Putamen (tissue), 1 donor: Measurements from ENCODE around the gene HDLBP.
"Not testable (repeated sequence)": the region's sequence is repeated elsewhere in the genome, so short reads cannot be mapped to it uniquely, and the experiment has no call there.

ENCODE experiments used
- DNase-seq: peaks from one replicate; pipeline ENCODE4 v3.0.0-alpha.2; 2016; ENCODE audit warnings: low spot score

Gene HDLBP

DNA sequence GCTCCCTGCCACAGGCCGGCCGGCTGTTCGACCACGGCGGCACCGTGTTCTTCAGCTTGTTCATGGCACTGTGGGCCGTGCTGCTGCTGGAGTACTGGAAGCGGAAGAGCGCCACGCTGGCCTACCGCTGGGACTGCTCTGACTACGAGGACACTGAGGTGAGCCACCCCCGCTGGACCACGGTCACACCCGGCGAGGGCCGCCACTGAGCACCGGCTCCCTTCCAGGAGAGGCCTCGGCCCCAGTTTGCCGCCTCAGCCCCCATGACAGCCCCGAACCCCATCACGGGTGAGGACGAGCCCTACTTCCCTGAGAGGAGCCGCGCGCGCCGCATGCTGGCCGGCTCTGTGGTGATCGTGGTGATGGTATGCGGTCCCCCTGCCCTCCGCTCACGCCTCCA is 106.2 kb downstream of the HDLBP start:
- no peak for DNase-seq

DNA sequence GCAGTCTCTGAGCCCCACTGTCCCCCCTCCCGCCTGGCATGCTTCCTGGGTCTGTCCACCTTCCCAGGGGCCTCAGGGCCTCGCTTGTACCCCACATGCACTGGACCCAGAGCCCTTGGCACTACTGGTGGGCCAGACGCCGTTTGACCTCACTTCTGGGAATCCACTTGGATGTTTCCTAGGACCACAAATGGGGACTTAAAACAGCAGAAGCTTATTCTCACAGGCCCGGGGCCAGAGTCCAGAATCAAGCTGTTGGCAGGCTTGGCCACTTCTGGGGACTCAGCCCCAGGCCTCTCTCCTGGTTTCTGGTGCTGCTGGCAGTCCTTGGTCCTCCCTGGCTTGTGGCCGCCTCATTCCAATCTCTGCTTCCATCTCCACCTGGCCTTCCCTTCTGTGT is 107.4 kb downstream of the HDLBP start:
- DNase-seq = no peak

DNA sequence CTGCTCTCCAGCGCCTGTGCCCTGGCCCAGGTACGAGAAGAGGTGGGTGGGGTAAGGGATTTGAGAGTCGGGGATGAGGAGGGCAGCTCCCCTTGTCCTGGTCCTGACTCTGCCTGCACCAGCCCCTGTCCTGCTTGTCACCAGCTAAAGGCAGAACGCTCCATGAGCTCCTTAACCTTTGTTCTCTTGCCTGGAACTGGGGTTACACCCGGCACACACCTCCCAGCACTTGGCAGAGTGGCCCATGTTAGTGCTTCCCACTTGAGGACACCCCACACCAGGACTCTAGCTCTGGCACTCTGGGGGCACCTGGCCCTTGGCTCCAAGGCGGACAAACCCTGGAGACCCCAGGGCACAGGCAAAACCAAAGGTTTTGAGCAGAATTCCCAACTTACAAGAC is 107.8 kb downstream of the HDLBP start:
- DNase-seq = no peak

DNA sequence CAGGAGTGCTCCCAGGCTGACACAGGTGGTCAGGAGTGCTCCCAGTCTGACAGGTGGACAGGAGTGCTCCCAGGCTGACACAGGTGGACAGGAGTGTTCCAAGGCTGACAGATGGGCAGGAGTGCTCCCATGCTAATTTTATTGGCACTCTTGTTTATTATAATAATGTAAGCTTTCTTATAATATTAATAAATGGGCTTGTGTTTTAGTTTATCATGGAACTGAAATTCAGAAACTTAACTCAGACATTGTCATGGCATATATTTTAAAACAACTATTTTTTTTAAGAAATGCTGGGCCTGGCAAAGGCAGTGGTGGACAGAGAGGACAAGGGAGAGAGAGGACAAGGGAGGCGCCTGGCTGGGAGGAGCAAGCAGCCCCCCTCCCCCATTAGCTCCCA is 108.3 kb downstream of the HDLBP start:
- DNase-seq = no peak

DNA sequence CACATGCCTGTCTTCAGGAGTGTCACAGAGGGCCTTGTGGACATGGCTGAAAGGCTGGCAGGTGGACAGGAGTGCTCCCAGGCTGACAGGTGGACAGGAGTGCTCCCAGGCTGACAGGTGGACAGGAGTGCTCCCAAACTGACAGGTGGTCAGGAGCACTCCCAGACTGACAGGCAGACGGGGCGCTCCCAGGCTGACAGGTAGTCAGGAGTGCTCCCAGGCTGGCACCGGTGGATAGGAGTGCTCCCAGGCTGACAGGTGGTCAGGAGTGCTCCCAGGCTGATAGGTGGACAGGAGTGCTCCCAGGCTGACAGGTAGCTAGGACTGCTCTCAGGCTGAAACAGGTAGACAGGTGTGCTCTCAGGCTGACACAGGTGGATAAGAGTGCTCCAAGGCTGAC is 110.4 kb downstream of the HDLBP start:
- DNase-seq = no peak

DNA sequence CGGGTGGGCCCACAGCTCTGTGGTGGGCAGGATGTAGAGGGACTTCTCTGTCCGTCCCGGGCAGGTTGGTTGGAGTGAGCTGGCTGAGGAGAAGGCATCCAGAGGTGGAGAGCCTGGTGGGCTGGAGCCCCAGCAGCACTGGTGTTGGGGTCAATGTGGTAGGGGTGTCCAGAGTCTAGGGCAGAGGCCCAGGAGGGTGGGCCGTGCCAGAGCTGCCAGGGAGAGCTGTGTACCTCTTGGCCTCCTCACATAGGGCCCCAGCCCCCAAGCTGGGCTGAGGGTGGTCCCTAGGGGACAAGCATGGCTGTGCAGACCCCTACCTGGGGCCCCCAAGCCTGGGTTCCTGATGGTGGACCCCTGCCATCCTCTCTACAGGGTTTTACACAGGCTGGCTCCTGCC is 111.0 kb downstream of the HDLBP start:
- no peak for DNase-seq

DNA sequence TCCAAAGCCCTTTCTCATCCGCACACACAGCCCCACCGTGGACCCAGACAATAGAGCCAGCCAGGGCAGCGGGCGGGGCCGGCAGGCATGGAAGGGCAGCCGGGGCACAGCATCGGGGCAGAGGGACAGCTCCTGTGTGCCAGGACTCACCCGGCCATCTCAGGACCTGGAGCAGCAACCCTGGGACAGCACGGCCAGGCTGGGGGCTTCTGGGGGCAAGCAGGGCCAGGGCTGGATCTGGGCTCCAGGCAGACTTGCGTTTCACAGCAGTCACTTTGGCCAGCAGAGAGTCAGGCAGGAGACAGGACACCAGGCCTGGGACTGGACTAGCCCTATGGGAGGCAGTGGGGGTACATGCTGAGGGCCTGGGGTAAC is 111.5 kb downstream of the HDLBP start:
- no peak for DNase-seq

DNA sequence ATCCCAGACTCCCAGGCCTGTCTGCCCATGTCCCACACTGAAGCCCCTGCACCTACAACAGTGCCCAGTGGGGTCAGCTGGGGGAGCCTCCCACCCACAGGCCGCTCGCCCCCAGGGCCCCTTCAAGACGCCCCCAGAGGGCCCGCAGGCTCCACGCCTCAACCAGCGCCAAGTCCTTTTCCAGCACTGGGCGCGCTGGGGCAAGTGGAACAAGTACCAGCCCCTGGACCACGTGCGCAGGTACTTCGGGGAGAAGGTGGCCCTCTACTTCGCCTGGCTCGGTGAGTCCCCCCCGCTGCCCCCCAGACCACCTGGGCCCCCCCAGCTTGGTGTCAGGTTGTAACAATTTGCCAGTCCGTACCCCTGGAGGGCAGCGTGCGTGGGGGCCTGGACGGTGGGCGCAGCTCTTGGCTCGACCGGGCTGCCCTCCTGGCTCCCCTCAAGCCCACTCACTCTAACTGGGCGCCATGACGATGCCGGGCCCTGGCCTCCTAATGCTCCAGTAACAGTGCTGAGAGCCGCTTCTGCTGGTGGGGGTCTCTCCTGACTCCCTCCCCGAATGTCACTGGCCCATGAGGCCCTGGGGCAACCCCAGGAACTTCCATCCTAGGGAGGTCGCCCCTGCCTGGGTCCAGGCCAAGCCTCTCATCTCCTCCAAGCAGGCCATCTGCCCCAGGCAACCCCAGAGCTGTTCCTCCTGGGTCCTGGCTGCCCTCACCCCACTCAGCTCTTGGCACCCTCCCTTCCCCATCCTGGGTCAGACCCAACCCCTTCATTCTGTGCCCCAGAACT is 112.1 kb downstream of the HDLBP start:
- no peak for DNase-seq

DNA sequence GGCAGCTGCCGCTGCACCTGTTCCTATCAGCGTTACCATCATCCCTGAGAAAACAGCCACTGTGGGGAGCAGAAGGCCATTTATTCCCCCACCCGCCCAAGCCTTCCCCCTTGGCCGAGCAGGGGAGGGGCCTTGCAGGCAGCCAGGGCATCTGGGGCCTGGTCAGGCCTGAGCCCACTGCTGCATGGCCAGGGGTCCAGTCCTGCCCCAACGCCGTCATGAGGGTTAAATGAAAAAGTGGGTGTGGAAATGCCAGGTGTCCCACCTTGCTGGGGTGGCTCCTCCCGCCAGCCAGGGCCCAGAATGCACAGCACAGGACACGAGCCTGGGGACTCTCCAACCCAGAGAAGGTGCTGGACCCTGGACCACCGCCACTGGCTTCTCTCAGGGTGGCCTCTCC is 112.8 kb downstream of the HDLBP start:
- DNase-seq = no peak

DNA sequence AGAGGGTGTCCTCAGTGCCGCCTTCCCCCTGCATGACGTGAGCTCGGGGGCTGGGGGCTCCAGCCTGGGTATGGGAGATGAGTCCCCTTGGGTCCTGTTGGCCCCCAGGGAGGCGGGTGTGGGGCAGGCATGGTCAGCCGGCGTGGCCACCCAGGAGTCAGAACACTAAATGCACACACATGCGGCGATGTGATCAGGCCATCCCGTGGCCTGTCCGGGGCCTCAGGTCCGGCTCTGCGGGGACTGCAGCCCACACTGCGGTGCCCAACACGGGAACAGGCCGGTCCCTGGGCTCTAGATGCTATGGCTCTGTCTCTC is 113.2 kb downstream of the HDLBP start:
- DNase-seq = no peak

DNA sequence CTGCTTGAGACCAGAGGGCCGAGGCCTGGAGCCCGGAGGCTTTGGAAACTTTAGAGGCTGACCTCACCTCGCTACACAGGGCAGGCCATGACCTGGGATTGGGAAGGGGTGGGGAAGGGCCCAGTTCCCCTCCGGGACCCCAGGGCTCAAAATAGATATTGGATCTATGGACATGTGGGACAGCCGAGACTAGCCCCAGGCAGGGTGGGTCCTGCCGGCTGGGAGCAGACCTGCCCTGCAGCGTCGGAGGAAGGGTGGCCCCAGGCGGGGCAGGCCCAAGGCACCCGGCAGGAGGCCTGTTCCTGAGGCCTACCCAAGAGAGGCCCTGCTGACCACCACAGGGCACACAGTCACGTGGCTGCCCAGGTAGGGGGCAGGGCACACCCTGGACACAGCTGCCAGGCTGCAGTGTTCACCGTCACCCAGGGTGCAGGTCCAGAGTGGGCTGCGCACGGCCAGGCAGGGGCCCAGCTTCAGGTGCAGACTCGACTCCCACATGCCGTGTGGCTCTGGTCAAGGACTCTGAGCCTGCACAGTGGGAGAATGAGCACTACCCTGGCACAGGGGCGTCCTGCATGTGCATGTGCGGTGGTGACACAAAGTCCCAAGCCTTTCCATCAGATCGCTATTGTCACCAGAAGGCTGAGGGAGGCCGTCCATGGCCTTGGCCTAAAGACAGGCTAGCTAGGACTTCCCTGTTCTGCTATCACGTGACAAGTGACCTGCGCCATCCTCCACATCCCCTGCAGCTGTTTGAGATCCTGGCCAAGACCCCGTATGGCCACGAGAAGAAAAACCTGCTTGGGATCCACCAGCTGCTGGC is 113.8 kb downstream of the HDLBP start:
- DNase-seq = no peak

DNA sequence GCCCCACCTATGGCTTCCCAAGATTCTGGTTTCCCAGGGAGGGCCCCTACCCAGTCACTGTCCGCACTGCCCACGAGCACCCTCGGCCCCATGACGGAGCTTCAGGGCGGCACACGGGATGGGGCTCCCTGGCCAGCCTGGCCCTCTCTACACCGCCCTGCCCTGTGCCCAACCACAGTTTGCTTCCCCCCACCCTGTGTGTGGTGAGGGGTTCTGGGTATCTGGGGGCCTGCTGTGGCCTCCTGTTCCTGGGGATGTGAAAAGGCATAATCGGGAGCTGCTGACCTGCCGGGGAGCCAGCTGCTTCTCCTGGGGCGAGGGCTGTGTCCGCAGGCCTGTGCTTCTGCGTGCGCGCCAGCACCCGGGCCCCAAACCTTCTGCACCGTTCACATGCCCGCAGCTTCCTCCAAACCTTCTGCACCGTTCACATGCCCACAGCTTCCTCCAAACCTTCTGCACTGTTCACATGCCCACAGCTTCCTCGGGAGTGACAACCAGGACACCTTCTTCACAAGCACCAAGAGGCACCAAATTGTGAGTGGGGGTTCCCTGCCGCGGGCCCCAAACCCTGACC is 114.6 kb downstream of the HDLBP start:
- no peak for DNase-seq

DNA sequence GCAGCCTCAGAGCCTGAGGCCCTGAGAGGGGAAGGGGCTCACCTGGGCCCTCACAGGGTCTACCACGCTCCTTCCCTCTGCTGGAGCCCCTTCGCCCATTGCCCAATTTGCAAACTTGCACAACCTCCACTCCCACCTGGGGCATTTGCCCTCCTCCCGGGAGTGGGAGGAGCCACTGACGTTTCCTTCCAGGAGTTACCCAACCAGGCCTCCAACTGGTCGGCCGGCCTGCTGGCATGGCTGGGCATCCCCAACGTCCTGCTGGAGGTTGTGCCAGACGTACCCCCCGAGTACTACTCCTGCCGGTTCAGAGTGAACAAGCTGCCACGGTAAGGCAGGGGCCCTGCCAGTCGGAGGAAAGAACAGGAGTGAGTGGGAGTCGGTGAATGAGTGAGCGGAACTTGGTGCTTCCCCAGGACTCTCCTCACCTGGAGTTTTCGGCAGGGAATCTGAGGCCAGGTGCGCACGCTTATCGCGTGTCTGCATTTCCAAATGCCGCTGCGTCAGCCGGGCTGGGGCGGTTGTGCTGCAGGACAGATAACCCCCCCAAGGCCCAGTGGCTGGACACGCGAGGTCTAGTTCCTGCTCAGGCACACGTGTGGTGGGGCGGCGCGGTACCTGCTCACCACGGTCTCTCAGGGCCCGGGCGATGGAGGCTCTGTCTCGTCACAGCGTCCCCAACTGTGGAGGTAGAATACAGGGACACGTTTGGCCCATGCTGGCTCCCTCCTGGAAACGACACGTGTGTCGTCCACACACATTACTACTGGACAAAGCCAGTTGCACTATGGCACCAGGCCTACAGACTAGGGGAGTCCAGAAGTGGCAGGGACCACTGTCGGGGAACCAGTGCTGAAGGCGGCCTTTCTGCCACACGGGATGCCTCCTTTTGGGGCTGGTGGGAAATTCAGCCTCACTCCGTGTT is 115.3 kb downstream of the HDLBP start:
- DNase-seq = no peak

DNA sequence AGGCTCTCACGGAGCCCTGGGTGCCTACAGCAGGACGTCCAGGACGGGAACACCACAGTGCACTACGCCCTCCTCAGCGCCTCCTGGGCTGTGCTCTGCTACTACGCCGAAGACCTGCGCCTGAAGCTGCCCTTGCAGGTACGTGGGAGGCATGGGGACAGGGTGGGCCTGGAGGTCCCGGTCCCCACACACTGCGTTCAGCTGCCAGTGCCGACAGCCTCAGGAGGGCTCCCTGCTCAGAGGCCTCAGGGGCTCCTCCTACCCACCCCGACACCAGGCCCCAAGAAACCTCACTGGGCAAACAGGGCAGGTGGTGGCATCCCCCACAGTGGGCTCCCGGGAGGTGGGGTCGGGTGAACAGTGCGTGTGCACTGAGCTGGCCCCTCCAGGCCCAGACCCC is 116.2 kb downstream of the HDLBP start:
- no peak for DNase-seq

DNA sequence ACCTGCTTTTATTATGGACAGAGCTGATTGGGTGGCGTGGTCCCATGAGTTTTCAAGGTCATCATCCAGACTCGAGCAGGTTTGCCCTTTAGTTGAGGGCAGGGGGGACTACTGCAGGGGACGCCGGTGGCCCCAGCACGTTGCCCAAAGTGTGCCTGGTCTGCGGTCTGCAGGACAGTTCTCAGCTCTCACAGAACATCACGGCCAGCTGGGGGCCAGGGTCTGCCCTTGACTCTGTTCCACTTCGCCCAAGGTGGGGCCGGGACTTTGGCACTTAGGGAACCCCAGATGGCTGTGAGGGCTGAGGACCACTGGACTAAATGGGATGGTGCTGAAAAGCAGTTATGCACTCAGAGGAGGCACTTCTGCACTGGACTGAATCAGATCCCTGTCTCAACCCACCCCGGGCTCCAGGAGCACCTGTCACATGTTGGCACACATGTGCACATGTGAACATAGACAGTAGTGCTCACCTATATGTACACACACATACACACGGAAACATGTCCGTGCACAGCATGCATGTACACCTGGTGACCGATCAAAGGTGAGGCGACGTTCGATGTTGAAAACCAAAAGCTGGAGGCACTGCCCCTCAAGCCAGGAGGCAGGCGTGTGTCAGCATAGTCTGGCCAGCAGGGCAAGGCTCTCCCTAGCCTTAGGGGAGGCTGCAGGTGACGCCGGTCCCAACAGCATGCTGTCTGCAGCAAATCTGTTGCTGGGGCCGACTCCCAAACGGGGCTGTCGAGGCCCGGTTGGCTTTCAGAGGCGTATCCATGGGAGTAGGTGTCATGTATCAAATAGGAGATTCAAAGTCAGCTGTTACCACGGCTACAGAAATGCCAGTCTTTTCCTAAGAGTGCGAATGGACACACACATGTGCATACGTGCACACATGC is 116.8 kb downstream of the HDLBP start:
- no peak for DNase-seq

DNA sequence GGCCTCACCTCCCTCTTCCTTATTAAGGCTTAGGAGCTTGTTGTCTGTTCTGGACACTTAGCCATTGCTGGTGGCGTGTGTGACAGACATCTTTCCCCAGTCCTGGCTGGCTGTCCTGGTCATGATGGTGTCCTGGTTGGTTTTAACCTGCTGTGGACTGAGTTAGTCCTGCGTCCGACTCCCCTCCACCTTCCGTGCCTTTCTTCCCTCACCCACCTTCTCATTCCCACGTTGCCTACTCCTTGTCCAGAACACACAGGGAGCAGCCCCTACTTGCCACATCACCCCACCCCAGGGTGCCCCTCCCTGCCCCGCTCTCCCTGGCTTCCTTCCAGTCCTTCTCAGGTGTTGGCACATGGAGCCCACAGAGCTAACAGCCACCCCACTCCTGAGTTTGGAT is 117.5 kb downstream of the HDLBP start:
- no peak for DNase-seq

DNA sequence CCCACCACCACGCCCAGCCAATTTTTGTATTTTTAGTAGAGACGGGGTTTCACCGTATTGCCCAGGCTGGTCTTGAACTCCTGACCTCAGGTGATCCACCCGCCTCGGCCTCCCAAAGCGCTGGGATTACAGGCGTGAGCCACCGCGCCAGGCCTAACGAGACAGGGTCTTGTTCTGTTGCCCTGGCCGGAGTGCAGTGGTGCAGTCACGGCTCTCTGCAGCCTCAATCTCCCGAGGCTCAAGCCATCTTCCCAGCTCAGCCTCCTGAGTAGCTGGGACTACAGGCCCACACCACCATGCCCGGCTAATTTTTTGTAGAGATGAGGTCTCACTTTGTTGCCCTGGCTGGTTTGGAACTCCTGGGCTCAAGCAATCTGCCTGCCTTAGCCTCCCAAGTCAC is 118.2 kb downstream of the HDLBP start:
- DNase-seq = not testable (repeated sequence)

DNA sequence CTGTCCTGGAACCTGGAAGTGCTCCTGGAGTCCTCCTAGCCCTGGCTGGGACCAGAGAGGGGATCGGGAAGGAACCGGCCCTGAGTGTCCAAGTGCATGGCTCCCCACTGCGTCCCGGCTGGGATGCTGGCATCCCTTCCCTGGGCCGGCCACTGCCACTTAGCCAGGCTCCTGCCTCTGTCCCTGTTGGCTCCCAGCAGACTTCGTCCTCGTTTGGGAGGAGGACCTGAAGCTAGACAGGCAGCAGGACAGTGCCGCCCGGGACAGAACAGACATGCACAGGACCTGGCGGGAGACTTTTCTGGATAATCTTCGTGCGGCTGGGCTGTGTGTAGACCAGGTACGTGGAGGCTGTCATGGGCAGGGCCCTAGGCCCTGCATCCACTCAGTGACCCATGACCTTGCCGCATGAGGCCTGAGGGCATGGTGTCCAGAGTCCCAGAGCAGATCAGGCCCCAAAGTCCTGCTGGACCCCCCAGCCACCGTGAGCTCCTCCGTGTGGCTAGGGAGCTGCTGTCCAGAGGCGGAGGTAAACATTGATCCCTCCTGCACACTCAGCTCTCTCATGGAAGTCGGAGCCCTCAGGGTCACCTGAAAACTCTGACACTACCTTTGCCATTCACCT is 119.9 kb downstream of the HDLBP start:
- DNase-seq = no peak

DNA sequence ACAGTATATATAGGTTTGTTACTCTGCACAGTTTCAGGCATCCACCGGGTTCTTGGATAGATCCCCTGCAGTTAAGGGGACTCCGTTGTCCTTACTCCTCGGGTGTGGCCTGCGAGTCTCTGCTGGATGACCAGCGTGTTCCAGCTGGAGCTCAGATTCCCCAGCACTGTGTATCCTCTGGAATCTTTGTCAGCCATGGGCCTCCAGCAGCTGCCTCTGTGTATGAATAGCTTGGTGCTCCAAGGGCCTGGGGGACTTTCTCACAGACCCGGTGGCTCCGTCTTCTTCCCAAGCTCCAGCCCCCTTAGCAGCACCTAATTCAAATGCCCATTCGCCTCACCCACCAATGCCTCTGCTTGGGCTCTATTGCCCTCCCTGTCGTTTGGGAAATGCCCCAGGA is 120.7 kb downstream of the HDLBP start:
- DNase-seq = no peak

DNA sequence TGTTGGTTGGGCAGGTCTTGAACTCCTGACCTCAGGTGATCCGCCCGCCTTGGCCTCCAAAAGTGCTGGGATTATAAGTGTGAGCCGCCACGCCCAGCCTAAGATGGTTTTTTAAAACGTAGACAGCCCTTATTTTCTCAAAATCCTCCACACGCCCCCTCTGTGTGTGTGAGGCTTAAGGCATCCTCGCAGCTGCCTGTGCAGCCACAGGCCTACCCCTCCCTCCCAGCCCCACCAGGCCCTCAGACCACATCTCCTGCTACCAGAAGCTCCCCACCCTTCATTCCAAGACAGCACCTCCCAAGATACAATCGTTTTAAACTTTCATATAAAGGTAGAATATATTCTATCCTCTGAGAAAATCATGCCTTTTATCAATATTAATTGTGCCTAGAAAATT is 122.2 kb downstream of the HDLBP start:
- DNase-seq = no peak

DNA sequence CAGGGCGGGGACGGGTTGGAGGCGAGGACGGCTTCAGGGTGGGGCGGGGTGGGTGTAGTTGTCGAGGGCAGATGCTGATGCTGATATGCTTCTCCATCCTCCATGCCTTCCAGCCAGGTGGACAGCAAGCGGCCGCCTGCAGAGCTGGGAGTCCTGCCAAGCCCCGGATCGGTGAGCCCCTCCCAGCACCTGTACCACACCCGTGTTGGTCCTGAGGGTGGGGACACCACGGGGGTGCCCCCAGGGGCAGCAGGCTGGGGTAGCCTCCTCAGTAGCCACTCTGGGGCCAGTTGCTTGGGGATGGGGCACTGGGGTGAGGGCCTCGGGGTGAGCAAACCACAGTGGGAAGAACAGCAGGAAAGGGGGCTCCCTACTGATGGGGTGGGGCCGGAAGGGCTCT is 124.4 kb downstream of the HDLBP start:
- DNase-seq = no peak
